HG03097 (cell line): ENCODE results near the gene PCK2.

Experiments used
- ATAC-seq: cut with Tn5 transposase; IDR thresholded peaks from one replicate; pipeline ENCODE4 v1.9.1; 2021; ENCODE audit not compliant: unreplicated experiment, low FRiP score

Gene PCK2

DNA sequence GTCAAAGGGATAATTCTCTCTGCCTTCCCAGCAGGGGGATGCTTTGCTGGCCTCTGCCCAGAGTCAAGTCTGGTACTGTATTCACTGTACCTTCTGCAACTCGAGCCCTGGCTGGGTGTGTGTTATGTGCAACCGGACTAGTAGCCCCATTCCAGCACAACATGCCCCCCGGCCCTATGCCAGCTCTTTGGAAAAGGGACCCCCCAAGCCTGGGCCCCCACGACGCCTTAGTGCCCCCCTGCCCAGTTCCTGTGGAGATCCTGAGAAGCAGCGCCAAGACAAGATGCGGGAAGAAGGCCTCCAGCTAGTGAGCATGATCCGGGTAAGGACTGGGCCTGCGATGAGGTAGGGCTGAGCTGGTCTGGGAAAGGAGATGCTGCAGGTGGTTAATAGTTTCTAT, 56.5 kb downstream of the PCK2 start:
- ATAC-seq: no peak

DNA sequence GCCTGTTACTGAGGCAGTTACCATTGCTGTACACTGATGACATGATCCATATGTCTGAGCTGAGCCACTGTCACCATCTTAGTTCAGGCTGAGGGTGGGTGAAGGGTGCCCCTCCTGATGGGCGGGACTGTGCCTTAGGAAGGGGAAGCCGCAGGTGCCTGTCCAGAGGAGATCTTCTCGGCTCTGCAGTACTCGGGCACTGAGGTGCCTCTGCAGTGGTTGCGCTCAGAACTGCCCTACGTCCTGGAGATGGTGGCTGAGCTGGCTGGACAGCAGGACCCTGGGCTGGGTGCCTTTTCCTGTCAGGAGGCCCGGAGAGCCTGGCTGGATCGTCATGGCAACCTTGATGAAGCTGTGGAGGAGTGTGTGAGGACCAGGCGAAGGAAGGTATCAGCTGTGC, 56.9 kb downstream of the PCK2 start:
- no peak for ATAC-seq

DNA sequence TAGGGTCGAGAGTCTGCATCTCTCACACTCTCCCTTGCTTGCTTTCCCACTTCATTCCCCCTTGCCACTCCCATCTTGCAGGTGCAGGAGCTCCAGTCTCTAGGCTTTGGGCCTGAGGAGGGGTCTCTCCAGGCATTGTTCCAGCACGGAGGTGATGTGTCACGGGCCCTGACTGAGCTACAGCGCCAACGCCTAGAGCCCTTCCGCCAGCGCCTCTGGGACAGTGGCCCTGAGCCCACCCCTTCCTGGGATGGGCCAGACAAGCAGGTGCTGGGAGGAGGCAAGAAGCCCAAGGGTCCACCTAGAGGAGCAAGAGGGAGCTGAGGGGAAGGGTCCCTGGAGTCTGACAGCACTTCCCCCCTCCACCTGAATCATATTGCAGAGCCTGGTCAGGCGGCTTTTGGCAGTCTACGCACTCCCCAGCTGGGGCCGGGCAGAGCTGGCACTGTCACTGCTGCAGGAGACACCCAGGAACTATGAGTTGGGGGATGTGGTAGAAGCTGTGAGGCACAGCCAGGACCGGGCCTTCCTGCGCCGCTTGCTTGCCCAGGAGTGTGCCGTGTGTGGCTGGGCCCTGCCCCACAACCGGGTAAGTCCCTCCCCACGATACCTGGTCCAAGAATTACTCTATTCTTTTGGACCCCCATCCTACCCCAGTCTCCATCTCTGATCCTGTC, 57.4 kb downstream of the PCK2 start:
- ATAC-seq: no peak
